Measurements from ENCODE around the gene PHIP.

PHIP gene

GRCh38 chr6:79001415-79001814 is 76.6 kb downstream of the PHIP start:
- Histone ChIP-seq H2AFZ (ENCODE audit: low read length) (no peak overlapping the region), H3F3A (ENCODE audit: insufficient read depth, low read length) (no peaks in the 10 kb centered on the region), H3K9ac (ENCODE audit: low read length) (no peak overlapping the region), H3K9me3 (replicated peaks; ENCODE audit: insufficient read depth, low read length) (no peaks in the 10 kb centered on the region), H3K4me3 (ENCODE audit: low read length) (no peak overlapping the region), H3K79me2 (ENCODE audit: low read length) (no peaks in the 10 kb centered on the region), H3K4me1 (ENCODE audit: low read length) (no peaks in the 10 kb centered on the region), H4K20me1 (ENCODE audit: insufficient read depth, low read length) (no peaks in the 10 kb centered on the region), H3K36me3 (replicated peaks; ENCODE audit: insufficient read depth, low read length) (peaks cover 4% of the 10 kb centered on the region; the same call in 1 of the 2 replicates), H3K27ac (ENCODE audit: low read length) (no peak overlapping the region), H3K27me3 (replicated peaks; ENCODE audit: insufficient read depth, low read length) (no peaks in the 10 kb centered on the region), H3K4me2 (ENCODE audit: low read depth, low read length) (no peak overlapping the region), H3K9me2 (replicated peaks; ENCODE audit: insufficient read depth, low read length) (no peaks in the 10 kb centered on the region)
- TF ChIP-seq EZH2phosphoT487 (IDR thresholded peaks at IDR 0.05; ENCODE audit: low read length), result no peak
- no peak for TF ChIP-seq CTCF (IDR thresholded peaks at IDR 0.05; ENCODE audit: low read length)
- no peak for TF ChIP-seq EZH2 (optimal IDR thresholded peaks at IDR 0.05; ENCODE audit: low read depth, low read length)
- DNase-seq, result no peak

GRCh38 chr6:78999737-79000136 is 78.3 kb downstream of the PHIP start:
- Histone ChIP-seq H3K27me3 (replicated peaks; ENCODE audit: insufficient read depth, low read length) (no peaks in the 10 kb centered on the region), H3F3A (ENCODE audit: insufficient read depth, low read length) (no peaks in the 10 kb centered on the region), H3K9ac (ENCODE audit: low read length) (no peak overlapping the region), H3K9me2 (replicated peaks; ENCODE audit: insufficient read depth, low read length) (no peaks in the 10 kb centered on the region), H2AFZ (ENCODE audit: low read length) (no peak overlapping the region), H3K36me3 (replicated peaks; ENCODE audit: insufficient read depth, low read length) (peaks cover 4% of the 10 kb centered on the region), H3K27ac (ENCODE audit: low read length) (no peak overlapping the region), H3K4me3 (ENCODE audit: low read length) (no peak overlapping the region), H3K79me2 (ENCODE audit: low read length) (no peaks in the 10 kb centered on the region), H3K4me1 (ENCODE audit: low read length) (no peaks in the 10 kb centered on the region), H4K20me1 (ENCODE audit: insufficient read depth, low read length) (no peaks in the 10 kb centered on the region), H3K9me3 (replicated peaks; ENCODE audit: insufficient read depth, low read length) (no peaks in the 10 kb centered on the region), H3K4me2 (ENCODE audit: low read depth, low read length) (no peak overlapping the region)
- TF ChIP-seq EZH2 (optimal IDR thresholded peaks at IDR 0.05; ENCODE audit: low read depth, low read length), result no peak
- no peak for TF ChIP-seq CTCF (IDR thresholded peaks at IDR 0.05; ENCODE audit: low read length)
- no peak for TF ChIP-seq EZH2phosphoT487 (IDR thresholded peaks at IDR 0.05; ENCODE audit: low read length)
- DNase-seq, result no peak

GRCh38 chr6:78995946-78996345 is 82.1 kb downstream of the PHIP start:
- no peak overlapping the region for H2AFZ ChIP-seq (ENCODE audit: low read length)
- no peak overlapping the region for H3K27ac ChIP-seq (ENCODE audit: low read length)
- H3K4me3 ChIP-seq (ENCODE audit: low read length), result no peak overlapping the region
- TF ChIP-seq EZH2phosphoT487 (IDR thresholded peaks at IDR 0.05; ENCODE audit: low read length) (no peak), CTCF (IDR thresholded peaks at IDR 0.05; ENCODE audit: low read length) (no peak)
- no peak overlapping the region for H3K4me2 ChIP-seq (ENCODE audit: low read depth, low read length)
- DNase-seq, result no peak
- H3K9ac ChIP-seq (ENCODE audit: low read length), result no peak overlapping the region
- no peaks in the 10 kb centered on the region; the same call in none of the 2 replicates for H3K36me3 ChIP-seq (replicated peaks; ENCODE audit: insufficient read depth, low read length)
- H3K4me1 ChIP-seq (ENCODE audit: low read length), result no peaks in the 10 kb centered on the region
- H3K9me3 ChIP-seq (replicated peaks; ENCODE audit: insufficient read depth, low read length), result no peaks in the 10 kb centered on the region
- no peaks in the 10 kb centered on the region for H3F3A ChIP-seq (ENCODE audit: insufficient read depth, low read length)
- no peaks in the 10 kb centered on the region for H4K20me1 ChIP-seq (ENCODE audit: insufficient read depth, low read length)
- no peaks in the 10 kb centered on the region for H3K79me2 ChIP-seq (ENCODE audit: low read length)
- H3K9me2 ChIP-seq (replicated peaks; ENCODE audit: insufficient read depth, low read length), result no peaks in the 10 kb centered on the region
- H3K27me3 ChIP-seq (replicated peaks; ENCODE audit: insufficient read depth, low read length), result no peaks in the 10 kb centered on the region
